Pancreas (tissue), 10 donors: Measurements from ENCODE around the gene PSMC3IP. TPM values are rescaled to one million over a fixed set of nuclear protein-coding genes. Genes with fewer than 3 reads are reported as not detected.

Source experiments
- ATAC-seq, 4 donors: fragments of 200-7000 bp; cut with Tn5 transposase; one replicate each; pipeline versions ENCODE4 v1.8.0 to v1.9.1; 2020; ENCODE audit warnings: mild to moderate bottlenecking in 4 of 4, moderate library complexity in 4 of 4
- DNase-seq, 6 donors: peaks; one replicate each; pipeline ENCODE4 v3.0.0-alpha.2; 2020
- FAIRE-seq: peaks from 2 replicates; lab custom pipeline; 2012; peaks lifted over from hg19 to GRCh38; lab: Jason Lieb, UNC
- H3K27ac ChIP-seq, 4 donors: fragments of 200-600 bp; sonication (generic); 1 replicate in 3 of 4; 2 replicates in 1 of 4; pipeline versions ENCODE4 v1.5.0 to v1.8.0; 2020
- H3K27me3 ChIP-seq, 4 donors: fragments of 200-600 bp; one replicate each; pipeline ENCODE4 v1.8.0; 2021
- H3K36me3 ChIP-seq, 3 donors: fragments of 200-600 bp; sonication (generic) in 1 of 3; one replicate each; pipeline versions ENCODE4 v1.5.0 to v1.8.0; 2020 to 2021
- H3K4me1 ChIP-seq, 3 donors: fragments of 200-600 bp; one replicate each; pipeline ENCODE4 v1.8.0; 2021
- H3K4me3 ChIP-seq, 4 donors: fragments of 200-600 bp; sonication (generic) in 2 of 4; one replicate each; pipeline versions ENCODE4 v1.5.0 to v1.8.0; 2020 to 2021
- H3K9me3 ChIP-seq, 4 donors: fragments of 200-600 bp; one replicate each; pipeline ENCODE4 v1.8.0; 2021
- CTCF ChIP-seq, 4 donors: fragments of 200-600 bp; sonication (generic) in 3 of 4; IDR thresholded peaks; one replicate each; pipeline versions ENCODE4 v1.5.0 to v1.8.0; 2021; ENCODE audit warnings: antibody characterized with exemption in 4 of 4
- WGBS, 2 donors: extraction: QIAGEN DNeasy Blood & Tissue Kit; methylation state at CpG; one replicate each; pipeline ENCODE4 v1.1.7; 2013; 5-methylcytosine and 5-hydroxymethylcytosine counted together
- intact Hi-C, 3 donors: fragments of 100-400 bp; cut with DNase I; formaldehyde crosslinking; loops; one replicate each; pipeline versions ENCODE4 v1.11.1 to v1.14.2; 2022
- polyA plus RNA-seq, 2 donors: library from polyadenylated mRNA; stranded (reverse); fragments of 200-250 nt; gene quantifications; one replicate each; pipeline ENCODE4 v1.2.3, GENCODE V29; 2013
- total RNA-seq, 6 donors: library from RNA; stranded (reverse); fragmentation: NEBNext Ultra II Directional in 4 of 6; extraction: Animal tissue kit (Norgen Biotek cat#: 25700) in 4 of 6; gene quantifications; one replicate each; pipeline versions ENCODE4 v1.2.1 to v1.2.4, GENCODE V29; 2021 to 2023
- donor health status: healthy with polysubstance abuse.
- donor health status: DM: no; HTN: no; CAD: no; lungs with moderate emphysema.
- donor health status: DM: no; HTN: no; CAD: no.
- donor health status: control.
- donor health status: control.
- donor health status: Bipolar disorder and iron deficiency.
- donor health status: DM: yes; HTN: yes; CAD: no.
- donor health status: DM: no; HTN: no; CAD: no.
- donor health status: DM: no; HTN: no; CAD: no.
- donor health status: DM: yes; HTN: yes; CAD: no.

PSMC3IP gene
- total and polyA plus RNA-seq, 8 donors = 1.0 to 7.0 (median 2.4) TPM

GRCh38 chr17:42563143-42563509 is 14.4 kb downstream of the PSMC3IP start:
- no peak for TF ChIP-seq CTCF (IDR thresholded peaks at IDR 0.05)
- no peak for ATAC-seq
- H3K9me3 ChIP-seq = no peaks in the 10 kb centered on the region
- peak overlapping the region; percentile 76 to 93 (median 86) for H3K4me3 ChIP-seq
- intact Hi-C loops = no loop called here
- peaks cover 0 to 19% (median 10%) of the 10 kb centered on the region in 3 donors for H3K36me3 ChIP-seq
- no peaks in the 10 kb centered on the region for H3K27me3 ChIP-seq
- 26 to 27% methylated on average over 14 of the region's 14 CpGs for WGBS, 2 donors
- H3K27ac ChIP-seq = peak overlapping the region; percentile 69 to 81 (median 76)
- no peak for FAIRE-seq
- no peak for DNase-seq
- H3K4me1 ChIP-seq = peaks cover 0 to 23% (median 8%) of the 10 kb centered on the region in 3 donors

GRCh38 chr17:42562388-42563142 is 15.0 kb downstream of the PSMC3IP start:
- no peak for TF ChIP-seq CTCF (IDR thresholded peaks at IDR 0.05)
- H3K9me3 ChIP-seq = no peaks in the 10 kb centered on the region
- intact Hi-C loops = no loop called here
- DNase-seq = peak in 3 of 6 donors; percentile 60 to 81 (median 67)
- peak; percentile 2 to 6 (median 4) for ATAC-seq
- peaks cover 0 to 23% (median 8%) of the 10 kb centered on the region in 3 donors for H3K4me1 ChIP-seq
- WGBS, 2 donors = 4 to 6% methylated on average over 48 of the region's 48 CpGs
- peak overlapping the region; percentile 69 to 81 (median 76) for H3K27ac ChIP-seq
- H3K4me3 ChIP-seq = peak overlapping the region; percentile 76 to 93 (median 86)
- H3K27me3 ChIP-seq = no peaks in the 10 kb centered on the region
- H3K36me3 ChIP-seq = peaks cover 0 to 19% (median 10%) of the 10 kb centered on the region in 3 donors
- FAIRE-seq = no peak

GRCh38 chr17:42561897-42562387 is 15.6 kb downstream of the PSMC3IP start, which contains the start of gene COASY:
TSS of gene COASY (plus strand) at chr17:42562148. CDS start at chr17:42562623, 475 bp downstream.
- no peak for FAIRE-seq

GRCh38 chr17:42560246-42560645 is 17.3 kb downstream of the PSMC3IP start:
- no peak for ATAC-seq
- no peak for DNase-seq
- Histone ChIP-seq H3K4me1 (peaks cover 0 to 19% (median 8%) of the 10 kb centered on the region in 3 donors), H3K27me3 (no peaks in the 10 kb centered on the region), H3K4me3 (no peak overlapping the region), H3K9me3 (no peaks in the 10 kb centered on the region), H3K27ac (no peak overlapping the region), H3K36me3 (peaks cover 0 to 9% (median 2%) of the 10 kb centered on the region in 3 donors)
- FAIRE-seq = no peak
- no peak for TF ChIP-seq CTCF (IDR thresholded peaks at IDR 0.05)
- intact Hi-C loops = no loop called here
- 81 to 88% methylated on average over 3 of the region's 3 CpGs for WGBS, 2 donors

More at GRCh38 chr17:42561897-42562387, 15.6 kb downstream of the PSMC3IP start, which contains the start of gene COASY:
- Histone ChIP-seq H3K27me3 (no peaks in the 10 kb centered on the region), H3K27ac (peak within 1 kb of the TSS; percentile 69 to 81 (median 76)), H3K4me3 (peak within 1 kb of the TSS; percentile 76 to 93 (median 86)), H3K36me3 (peaks cover 0 to 19% (median 10%) of the 10 kb centered on the region in 3 donors), H3K4me1 (peaks cover 0 to 23% (median 8%) of the 10 kb centered on the region in 3 donors), H3K9me3 (no peaks in the 10 kb centered on the region)
- intact Hi-C loops = no loop called here
- TF ChIP-seq CTCF (IDR thresholded peaks at IDR 0.05) = no peak
- peak; percentile 94 to 97 (median 95) for DNase-seq
- whole genome bisulfite sequencing, 2 donors = 0 to 1% methylated on average over 26 of the region's 26 CpGs
- ATAC-seq = peak; percentile 77 to 87 (median 83)
